Amygdala (tissue), 56 donors: ENCODE results near the gene ITGAE.
"Not testable (repeated sequence)": the region's sequence is repeated elsewhere in the genome, so short reads cannot be mapped to it uniquely, and the experiment has no call there.

Source experiments
- DNase-seq, 56 donors: peaks; one replicate each; lab custom pipeline; 2025; lab: John Stamatoyannopoulos, UW

Gene ITGAE

DNA sequence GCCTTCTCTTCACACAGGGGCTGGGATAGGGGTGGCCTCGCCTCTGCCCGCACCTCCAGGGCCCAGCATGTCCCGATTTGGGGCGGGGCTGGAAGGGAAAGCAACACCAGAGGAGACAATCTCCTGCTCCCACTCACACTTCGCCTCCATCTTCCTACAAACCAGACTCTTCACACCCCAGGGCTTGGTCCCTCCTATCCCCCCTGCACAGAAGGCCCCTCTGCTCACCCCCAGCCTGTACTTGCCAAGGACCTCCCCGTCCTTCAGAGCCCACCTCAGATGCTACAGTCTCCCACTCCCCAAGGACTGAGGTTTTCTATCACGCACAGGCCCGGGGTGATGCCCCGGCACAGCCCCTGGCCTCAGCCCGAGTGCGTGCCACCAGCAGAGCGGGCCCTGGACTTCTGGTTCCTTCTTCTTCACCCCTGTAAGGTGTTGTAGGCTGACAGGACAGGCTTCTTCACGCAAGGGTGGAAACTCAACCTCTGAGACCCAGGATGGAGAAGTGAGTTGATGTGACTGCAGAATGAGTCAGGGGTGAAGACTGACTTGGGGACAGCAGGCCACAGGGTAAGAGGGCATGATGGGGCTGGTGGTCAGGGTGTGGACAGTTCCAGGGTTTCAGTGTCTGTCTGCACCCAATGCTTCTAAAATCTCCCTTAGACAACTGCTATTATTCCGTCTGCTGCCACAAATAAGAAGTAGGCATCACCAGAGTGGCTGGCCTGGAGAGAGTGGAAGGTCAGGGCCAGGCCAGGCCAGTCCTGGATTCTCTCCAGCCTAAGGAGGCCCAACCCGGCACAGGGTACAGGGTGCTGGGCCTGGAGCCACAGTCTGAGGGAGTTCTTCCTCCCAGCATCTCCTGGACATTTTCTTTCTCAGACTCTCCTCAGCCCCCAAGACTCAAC is 2.5 kb downstream of the ITGAE start:
- no peak for DNase-seq

DNA sequence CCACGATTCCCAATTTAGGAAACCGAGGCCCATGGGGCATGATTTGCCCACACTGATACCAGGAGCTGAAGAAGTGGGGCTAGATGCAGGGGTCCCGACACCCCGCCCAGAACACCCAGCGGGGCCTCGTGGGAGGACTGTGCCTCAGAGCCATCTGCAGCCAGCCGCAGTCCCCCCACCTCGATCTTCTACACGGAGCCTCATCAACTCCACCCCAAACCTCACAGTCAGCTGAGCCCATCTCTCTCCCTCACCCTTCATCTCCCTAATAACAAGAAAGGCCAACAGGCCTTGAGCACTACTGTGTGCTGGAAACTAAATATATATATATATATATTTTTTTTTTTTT is 4.2 kb downstream of the ITGAE start:
- no peak for DNase-seq

DNA sequence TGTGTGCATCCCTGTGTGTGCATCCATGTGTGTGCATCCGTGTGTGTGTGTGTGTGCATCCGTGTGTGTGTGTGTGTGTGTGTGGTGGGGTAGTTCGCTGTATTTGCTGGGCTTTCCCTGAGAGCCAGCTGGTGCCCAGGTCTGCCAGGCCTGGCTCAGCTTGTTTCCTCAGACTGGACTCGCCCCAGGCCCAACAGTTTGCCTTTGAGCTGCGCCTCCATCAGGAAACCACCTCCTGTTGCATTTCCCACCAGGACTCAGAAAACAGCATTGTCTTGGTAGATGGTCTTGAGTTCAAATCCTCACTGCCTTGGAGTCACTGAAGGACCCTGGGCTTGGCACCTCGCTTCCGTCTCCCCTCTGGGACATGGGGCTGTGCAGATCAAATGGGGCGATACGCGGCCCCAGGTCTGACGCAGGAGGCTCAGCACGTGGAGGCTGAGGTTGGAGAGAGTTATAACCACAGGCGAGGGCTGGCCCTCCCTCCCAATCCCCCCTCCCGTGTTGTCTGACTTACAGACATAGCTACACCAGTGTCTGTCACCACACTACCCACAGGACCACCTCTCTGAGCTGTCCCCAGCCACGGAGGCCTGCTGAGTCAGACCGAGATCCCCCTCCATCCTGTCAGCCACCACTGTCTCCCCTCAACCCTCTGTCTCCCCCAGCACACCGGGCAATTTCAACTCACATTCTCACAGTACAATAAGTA is 4.7 kb downstream of the ITGAE start:
- no peak for DNase-seq

DNA sequence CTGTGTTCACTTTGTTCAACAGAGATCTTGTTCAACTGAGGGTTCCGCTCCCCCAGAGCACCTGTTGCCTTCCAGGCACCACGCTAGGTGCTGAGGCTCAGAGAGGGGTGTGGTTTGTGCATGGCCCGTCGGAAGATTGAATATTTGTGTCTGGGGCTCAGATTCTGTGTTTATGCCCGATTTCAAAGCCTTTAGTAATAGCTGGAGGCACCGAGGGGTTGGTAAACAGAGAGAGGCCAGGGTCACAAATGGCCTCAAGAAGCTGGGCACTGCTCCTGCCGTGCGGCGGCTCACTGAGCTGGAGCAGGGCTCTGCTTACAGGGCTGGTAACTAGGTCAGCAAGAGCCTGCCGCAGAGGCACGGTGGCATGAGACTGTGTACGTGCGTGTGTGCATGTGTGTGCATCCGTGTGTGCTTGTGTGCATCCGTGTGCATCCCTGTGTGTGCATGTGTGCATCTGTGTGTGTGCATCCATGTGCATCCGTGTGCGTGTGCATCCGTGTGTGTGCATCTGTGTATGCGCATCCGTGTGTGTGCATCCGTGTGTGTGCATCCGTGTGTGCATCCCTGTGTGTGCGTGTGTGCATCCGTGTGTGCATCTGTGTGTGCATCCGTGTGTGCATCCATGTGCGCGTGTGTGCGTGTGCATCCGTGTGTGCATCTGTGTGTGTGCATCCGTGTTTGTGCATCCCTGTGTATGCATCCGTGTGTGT is 5.4 kb downstream of the ITGAE start:
- DNase-seq: no peak

DNA sequence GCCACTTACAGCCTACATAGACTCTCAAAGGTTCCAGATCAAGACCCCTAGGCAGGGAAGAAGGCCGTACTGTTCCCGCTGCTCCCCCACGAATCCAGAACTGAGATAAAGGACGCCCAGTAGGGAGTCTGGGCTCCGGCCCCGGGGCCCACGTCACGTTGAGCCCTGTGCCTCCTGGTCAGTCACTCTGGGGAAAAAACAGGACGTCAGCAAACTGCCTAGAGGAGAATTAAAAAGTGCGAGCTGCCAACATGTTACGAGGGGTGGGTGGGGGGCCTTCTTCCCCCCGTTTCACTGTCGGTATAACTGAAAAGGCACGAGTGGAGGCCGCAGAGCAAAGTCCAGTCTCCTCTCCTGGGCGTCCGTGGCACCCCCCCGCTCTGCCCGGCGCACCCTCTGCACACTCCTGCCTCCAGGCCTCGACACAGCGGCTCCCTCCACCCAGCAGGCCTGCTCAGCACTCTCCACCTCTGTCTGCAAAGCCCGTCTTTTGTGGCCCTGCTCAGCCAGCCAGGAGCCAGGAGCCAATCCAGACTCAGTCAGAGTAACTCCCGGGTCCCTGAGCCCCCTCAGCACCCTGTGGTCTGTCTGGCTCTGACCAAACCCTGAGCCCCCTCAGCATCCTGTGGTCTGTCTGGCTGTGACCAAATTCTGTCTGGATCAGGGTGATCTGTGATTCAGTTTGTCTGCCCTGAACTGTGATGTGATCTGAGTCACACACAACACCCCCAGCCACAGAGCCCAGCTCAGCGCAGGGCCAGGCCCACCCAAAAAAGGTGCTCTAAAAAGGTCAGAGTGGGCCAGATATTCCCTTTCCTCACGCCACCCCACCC is 6.2 kb downstream of the ITGAE start:
- peak in 1 of 56 donors; percentile 25 for DNase-seq

DNA sequence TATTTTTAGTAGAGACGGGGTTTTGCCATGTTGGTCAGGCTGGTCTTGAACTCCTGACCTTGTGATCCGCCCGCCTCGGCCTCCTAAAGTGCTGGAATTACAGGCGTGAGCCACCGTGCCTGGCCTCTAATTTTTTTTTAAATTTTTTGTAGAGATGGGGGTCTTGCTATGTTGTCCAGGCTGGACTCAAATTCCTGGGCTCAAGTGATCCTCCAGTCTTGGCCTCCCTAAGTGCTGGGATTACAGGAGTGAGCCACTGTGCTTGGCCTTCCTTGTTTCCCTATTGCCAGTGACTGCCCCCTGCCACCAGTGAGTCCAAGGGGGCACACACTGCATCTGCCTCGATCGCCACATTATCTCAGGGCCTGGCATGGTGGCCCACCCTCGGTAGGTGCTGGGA is 6.8 kb downstream of the ITGAE start:
- DNase-seq: not testable (repeated sequence)

DNA sequence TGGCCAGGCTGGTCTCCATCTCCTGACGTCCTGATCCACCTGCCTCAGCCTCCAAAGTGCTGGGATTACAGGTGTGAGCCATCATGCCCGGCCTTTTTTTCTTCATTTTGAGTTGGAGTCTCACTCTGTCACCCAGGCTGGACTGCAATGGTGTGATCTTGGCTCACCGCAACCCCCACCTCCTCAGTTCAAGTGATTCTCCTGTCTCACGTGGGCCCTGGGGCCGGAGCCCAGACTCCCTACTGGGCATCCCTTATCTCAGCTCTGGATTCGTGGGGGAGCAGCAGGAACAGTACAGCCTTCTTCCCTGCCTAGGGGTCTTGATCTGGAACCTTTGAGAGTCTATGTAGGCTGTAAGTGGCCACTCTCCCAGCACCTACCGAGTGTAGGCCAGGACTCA is 7.7 kb downstream of the ITGAE start:
- DNase-seq: not testable (repeated sequence)

DNA sequence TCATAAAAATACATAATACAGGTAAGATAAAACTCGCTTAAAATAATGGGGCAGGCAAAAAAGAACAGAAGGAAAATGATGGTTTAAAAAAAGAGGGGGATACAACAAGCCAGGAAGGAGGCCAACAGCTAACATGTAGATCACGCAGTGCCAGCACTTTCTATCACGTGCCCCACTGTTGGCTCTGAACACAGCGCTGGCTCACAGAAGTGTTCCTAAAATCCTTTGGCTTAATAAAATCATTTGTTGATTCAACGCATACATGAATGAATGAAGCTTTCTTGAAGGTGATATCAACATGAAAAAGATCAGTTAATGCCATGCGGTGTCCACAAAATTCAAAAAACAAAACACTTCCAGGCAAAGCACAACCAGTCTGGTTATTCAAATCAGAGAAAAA is 8.5 kb downstream of the ITGAE start:
- DNase-seq: peak in 31 of 56 donors; percentile 3 to 81 (median 37)

DNA sequence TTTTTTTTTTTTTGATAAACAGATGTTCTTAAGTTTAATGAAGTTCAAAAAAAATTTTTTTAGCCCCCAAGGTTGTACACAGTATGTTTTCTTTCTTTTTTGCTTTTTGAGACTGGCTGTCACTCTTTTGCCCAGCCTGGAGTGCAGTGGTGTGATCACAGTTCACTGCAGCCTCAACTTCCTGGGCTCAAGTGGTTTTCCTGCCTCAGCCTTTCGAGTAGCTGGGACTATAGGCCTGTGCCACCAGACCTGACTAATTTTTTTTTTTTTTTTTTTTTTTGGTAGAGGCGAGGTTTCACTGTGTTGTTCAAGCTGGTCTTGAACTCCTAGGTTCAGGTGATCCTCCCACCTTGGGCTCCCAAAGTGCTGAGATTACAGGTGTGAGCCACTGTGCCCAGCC is 12.8 kb downstream of the ITGAE start:
- no peak for DNase-seq

DNA sequence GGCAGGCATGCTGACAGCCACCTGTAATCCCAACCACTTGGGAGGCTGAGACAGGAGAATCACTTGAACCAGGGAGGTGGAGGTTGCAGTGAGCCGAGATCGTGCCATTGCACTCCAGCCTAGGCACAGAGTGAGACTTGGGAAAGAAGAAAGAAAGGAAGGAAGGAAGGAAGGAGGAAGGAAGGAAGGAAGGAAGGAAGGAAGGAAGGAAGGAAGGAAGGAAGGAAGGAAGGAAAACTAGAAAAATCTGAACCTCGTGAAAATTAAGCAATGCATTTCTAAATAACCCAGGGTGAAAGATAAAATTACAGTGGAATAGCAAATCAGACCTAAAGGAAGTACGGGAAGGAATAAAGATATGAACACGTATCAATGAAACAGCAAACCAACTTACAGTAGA is 15.7 kb downstream of the ITGAE start:
- DNase-seq: not testable (repeated sequence)

DNA sequence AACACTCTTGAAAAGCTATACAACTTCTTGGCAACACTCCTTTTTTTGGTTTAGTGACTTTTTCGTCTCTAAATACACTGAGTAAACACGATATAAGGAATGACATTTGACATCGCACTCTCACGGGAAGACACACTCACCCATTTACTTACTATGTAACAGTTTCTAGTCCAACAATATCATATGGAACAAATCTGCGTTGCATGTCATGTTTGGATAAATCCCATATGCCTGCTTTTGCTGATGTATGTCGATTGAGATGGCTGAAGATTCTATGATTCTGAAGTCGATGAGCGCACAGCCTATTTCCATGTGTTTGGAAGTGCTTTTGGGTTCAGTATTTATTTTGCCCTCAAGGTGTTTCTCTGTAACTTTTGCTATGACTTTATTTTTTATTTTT is 18.2 kb downstream of the ITGAE start:
- DNase-seq: no peak

DNA sequence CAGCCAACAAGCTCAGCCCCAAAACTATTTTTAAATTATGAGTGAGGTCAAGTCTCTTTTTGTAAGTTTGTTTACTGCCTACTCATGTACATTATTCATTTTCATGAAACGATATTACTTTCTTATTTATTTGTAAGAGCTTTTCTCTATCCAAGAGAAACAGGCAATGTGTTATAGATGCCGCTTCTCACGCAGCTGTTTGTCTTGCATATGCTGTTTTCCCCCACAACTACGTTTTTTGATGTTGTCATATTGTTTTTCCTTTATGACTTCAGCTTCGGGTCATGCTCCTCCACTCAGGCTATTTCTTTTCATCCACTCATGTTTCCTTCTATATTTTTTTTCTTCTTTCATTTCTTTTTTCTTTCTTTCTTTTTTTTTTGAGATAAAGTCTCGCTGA is 20.0 kb downstream of the ITGAE start:
- no peak for DNase-seq

DNA sequence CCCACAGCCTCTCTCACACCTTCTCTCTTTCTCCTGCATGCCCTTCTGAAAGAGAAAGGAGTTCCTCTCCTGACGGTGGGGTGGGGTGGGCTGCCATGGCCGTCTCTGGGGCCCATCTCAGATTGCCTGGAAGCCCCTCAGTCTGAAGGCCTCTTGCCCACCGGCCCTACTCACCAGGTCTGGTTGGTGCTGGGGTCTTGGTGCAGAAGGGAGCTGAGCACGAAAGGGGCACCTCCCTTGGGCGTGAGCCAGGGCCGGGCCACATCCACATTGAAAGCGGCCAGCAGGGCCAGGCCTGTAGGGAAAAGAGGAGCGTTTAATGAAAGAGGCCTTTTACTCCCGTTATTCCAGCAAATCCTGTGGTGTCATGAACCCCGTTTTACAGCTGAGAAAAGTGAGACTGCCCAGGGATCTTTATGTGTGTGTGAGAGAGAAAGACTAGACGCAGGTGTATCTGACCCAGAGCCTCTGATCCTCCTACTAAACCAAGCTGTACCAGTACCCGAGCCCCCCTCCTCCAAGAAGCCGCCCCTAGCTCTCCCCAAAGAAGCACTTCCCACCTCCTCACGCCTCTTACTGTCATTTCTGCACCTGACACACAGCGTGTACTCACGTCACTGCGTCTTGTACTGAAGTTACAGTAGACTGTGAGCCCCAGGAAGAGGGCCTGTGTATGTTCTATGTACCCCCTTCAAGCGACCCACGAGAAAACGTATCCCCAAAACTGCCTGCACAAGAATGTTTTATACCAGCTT is 23.4 kb downstream of the ITGAE start:
- no peak for DNase-seq

DNA sequence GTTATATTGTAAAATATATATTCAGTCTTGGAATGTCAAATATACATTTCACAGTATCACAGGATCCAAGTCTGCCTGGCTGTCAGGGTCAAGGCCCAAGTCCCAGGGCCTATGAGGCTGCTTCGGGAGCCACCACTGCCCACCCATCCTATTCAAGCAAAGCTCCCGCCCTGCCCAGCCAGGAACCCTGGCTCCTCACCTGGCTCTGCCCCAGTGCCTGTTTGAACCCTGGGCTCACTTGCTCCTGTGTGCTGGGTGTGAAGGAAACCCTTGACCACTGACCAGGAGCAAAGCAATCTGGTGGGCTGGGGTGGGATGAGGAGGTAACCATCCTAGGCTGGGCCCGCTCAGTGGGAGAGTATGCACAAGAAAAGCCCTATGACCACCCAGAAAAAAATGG is 27.0 kb downstream of the ITGAE start:
- no peak for DNase-seq

DNA sequence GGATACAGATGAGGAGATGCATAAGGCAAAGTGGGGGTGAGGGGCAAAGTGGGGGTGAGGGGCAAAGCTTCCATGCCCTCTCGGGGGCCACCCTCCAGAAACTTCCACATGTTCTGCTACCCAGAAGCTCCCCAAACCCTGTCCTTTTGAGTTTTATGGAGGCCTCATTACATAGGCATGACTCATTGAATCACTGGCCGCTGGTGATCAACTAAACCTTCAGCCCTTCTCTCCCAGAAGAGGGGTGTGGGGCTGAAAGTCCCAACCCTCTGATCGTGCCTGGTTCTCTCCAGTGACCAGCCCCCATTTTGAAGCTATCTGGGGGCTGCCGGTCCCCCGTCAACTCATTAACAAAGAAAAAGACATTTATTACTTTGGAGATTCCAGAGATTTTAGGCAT is 27.5 kb downstream of the ITGAE start:
- DNase-seq: no peak

DNA sequence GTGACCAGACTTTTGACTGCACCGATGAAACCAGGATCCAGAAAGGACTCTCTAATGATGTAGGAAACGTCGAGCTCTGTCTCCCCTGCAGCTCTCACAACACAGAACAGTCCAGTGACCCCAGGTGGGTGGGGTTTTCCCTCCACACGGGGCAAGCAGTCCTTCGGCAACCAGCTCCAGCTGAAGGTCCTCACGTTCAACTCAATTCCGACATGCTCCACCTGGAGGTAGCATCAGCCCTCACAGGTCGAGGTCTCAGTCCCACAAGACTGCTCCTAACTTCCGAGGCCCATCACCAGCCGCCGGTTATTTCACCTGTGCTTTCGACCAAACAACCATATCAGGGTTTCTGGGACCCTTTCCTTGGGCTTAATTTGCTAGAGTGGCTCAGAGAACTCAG is 28.2 kb downstream of the ITGAE start:
- no peak for DNase-seq

DNA sequence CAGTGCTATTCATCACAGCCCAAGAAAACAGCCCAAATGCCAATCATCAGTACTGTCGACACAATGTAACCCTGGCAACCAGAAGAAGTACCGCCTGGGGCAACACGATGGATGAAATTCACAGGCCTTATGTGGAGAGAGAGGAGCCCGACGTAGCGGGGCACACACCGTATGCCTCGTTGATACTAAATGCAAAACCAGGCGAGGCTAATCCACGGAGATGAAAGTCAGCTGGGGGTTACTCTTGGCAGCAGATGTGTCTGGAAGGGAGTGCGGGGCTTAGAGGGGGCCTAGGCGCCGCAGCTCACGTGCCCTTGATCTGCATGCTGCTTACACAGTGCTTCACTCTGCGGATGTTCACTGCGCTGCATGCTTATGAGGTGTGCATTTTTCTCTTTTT is 29.8 kb downstream of the ITGAE start:
- DNase-seq: no peak

DNA sequence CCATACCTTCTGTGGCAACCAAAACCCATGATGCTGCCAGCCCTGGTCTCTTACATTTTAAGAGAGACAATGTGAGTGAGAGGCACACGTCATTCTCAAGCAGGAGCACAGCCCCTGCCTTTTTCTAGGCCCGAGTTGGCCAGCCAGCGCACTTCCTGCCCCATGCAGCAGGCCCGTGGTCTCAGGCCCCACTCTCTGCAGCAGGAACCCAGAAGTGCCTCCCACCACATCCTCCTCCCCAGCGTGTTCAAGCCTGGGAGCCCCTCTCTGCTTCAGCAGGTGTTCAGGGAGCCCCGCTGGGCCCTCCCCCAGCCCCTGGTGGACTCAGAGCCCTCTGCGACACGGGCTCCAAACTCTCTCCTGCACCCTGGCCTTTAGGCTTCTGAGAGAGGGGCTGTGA is 30.5 kb downstream of the ITGAE start:
- DNase-seq: no peak

DNA sequence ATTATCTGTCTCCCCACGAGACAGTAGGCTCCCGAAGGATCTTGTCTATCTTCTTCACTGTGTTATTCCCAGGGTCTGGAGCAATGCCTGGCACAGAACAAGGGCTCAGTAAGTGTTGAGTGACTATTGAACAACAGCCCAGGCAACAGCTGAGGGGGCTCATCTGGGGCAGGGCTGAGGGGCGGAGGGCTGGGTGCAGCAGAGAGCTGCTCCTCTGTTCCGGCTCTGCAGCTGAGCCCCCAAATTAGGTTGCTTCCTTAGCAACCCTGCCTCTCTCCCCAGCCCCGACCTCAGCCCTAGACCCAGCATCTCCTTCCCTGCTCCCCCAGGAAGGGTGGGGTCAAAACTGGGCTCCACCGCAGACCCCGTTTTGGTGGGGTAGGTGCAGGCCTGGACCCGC is 32.2 kb downstream of the ITGAE start:
- DNase-seq: no peak

DNA sequence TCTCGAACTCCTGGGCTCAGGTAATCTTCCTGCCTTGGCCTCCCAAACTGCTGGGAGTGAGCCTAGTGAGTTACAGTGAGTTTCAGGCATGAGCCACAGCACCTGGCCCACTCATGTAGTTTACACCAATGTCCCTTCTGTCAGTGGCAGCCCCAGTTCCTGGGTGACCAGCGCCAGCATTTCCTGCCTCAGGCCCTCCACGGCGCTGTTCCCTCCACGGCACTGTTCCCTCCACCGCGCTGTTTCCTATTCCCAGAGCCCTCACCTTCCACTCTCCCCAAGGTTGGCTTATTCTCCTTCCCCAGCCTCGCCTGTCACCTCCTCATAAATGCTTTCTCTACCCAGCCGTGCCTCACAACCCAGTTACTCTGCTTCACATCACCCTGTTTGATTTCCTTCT is 32.6 kb downstream of the ITGAE start:
- no peak for DNase-seq
